Esophagus (tissue), 2 donors: ENCODE results near the gene RPS6KB1. TPM values are rescaled to one million over a fixed set of nuclear protein-coding genes. Genes with fewer than 3 reads are reported as not detected.
"Not testable (repeated sequence)": the region's sequence is repeated elsewhere in the genome, so short reads cannot be mapped to it uniquely, and the experiment has no call there.

ENCODE experiments used
- H3K27ac ChIP-seq, 2 donors: one replicate each; pipeline ENCODE4 v1.5.1; 2013; ENCODE audit warnings: low read depth in 2 of 2, mild to moderate bottlenecking in 2 of 2, inconsistent platforms in 1 of 2, low read length in 1 of 2, moderate library complexity in 1 of 2
- H3K27me3 ChIP-seq, 2 donors: one replicate each; pipeline ENCODE4 v1.6.1; 2013; ENCODE audit warnings: low read length in 2 of 2, control low read depth in 1 of 2, mild to moderate bottlenecking in 1 of 2; ENCODE audit not compliant: insufficient read depth in 2 of 2, control insufficient read depth in 1 of 2
- H3K36me3 ChIP-seq, 2 donors: one replicate each; pipeline ENCODE4 v1.6.1; 2013; ENCODE audit warnings: low read length in 1 of 2; ENCODE audit not compliant: control insufficient read depth in 2 of 2, insufficient read depth in 2 of 2
- H3K4me1 ChIP-seq, 2 donors: one replicate each; pipeline ENCODE4 v1.6.1; 2013; ENCODE audit warnings: low read length in 1 of 2; ENCODE audit not compliant: control insufficient read depth in 2 of 2, insufficient read depth in 2 of 2
- H3K4me3 ChIP-seq, 2 donors: one replicate each; pipeline ENCODE4 v1.5.1; 2013; ENCODE audit warnings: low read length in 2 of 2, mild to moderate bottlenecking in 2 of 2, low read depth in 1 of 2, moderate library complexity in 1 of 2
- H3K9me3 ChIP-seq, 2 donors: one replicate each; pipeline ENCODE4 v1.6.1; 2013; ENCODE audit warnings: mild to moderate bottlenecking in 2 of 2, low read depth in 1 of 2, low read length in 1 of 2, moderate library complexity in 1 of 2; ENCODE audit not compliant: control insufficient read depth in 2 of 2, insufficient read depth in 1 of 2
- WGBS, 2 donors: extraction: QIAGEN DNeasy Blood & Tissue Kit; methylation state at CpG; one replicate each; pipeline ENCODE4 v1.1.7; 2013; 5-methylcytosine and 5-hydroxymethylcytosine counted together
- polyA plus RNA-seq, 2 donors: library from polyadenylated mRNA; stranded (reverse); fragments of 200-250 nt; gene quantifications; one replicate each; pipeline ENCODE4 v1.2.3, GENCODE V29; 2013
- donor health status: healthy with polysubstance abuse.
- donor health status: Bipolar disorder and iron deficiency.

RPS6KB1 gene
- polyA plus RNA-seq, 2 donors, result 13.2 to 13.5 TPM

DNA sequence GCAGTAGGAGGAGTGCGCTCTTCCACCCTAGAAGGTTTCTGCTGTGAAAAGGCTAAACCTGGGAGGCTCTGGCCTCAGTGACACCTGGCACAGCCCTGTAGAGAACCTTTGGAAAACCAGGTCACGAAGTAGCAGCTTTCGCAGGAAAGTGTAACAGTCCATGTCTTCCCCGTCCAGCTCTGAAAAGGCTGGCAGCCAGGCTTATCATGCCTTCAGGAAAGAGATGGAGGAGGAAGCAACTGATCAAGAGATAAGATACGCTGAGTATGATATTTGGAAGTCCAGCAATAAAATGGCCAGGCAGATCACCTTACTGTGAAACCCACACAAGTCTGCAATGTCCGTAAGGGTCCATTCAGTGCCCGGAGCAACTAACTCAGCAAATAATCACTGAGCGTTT is 22.4 kb upstream of the RPS6KB1 start:
- no peaks in the 10 kb centered on the region for H3K9me3 ChIP-seq
- H3K4me1 ChIP-seq, result no peaks in the 10 kb centered on the region
- H3K27me3 ChIP-seq, result no peaks in the 10 kb centered on the region
- peaks cover 0 to 6% of the 10 kb centered on the region in 2 donors for H3K36me3 ChIP-seq
- no peak overlapping the region for H3K4me3 ChIP-seq
- H3K27ac ChIP-seq, result no peak overlapping the region
- 85 to 91% methylated on average over 8 of the region's 8 CpGs for WGBS, 2 donors

DNA sequence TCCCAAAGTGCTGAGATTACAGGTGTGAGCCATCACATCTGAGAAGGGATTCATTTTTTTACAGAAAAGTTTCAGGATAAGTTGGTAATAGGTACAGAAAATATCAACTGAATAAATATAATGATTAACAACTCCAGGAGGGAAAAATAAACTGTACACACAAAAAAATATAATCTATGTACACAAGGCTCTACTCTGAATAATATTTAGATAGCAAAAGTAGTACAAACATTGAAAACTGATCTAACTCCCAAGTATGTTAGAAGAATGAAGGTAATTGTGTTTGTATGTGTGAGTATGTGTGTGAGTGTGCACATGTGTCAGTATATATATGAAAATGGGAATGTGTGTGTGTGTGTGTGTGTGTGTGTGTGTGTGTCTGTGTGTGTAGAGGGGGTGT is 20.6 kb upstream of the RPS6KB1 start:
- no peaks in the 10 kb centered on the region for H3K9me3 ChIP-seq
- no peaks in the 10 kb centered on the region for H3K27me3 ChIP-seq
- H3K4me1 ChIP-seq, result no peaks in the 10 kb centered on the region
- H3K4me3 ChIP-seq, result no peak overlapping the region
- H3K36me3 ChIP-seq, result peaks cover 3 to 9% of the 10 kb centered on the region in 2 donors
- no peak overlapping the region for H3K27ac ChIP-seq

DNA sequence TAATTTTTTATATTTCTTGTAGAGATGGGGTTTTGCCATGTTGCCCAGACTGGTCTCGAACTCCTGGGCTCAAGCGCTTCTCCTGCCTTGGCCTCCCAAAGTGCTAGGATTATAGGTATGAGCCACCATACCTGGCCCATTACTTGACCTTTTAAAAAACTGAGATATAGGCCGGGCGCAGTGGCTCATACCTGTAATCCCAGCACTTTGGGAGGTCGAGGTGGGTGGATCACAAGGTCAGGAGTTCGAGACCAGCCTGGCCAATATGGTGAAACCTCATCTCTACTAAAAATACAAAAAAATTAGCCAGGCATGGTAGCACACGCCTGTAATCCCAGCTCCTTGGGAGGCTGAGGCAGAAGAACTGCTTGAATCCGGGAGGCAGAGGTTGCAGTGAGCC is 19.5 kb upstream of the RPS6KB1 start:
- not testable (repeated sequence) for H3K27ac ChIP-seq, H3K4me1 ChIP-seq, H3K36me3 ChIP-seq, H3K9me3 ChIP-seq, H3K4me3 ChIP-seq, H3K27me3 ChIP-seq
- WGBS, 2 donors, result 97 to 100% methylated on average over 8 of the region's 8 CpGs

- no peak overlapping the region for H3K27ac ChIP-seq
- peaks cover 3 to 9% of the 10 kb centered on the region in 2 donors for H3K36me3 ChIP-seq
- 91 to 92% methylated on average over 2 of the region's 2 CpGs for WGBS, 2 donors
- no peaks in the 10 kb centered on the region for H3K27me3 ChIP-seq
- no peak overlapping the region for H3K4me3 ChIP-seq
- no peaks in the 10 kb centered on the region for H3K4me1 ChIP-seq
- H3K9me3 ChIP-seq, result no peaks in the 10 kb centered on the region
Observed at GRCh38 chr17:59874376-59874775, 18.5 kb upstream of the RPS6KB1 start.

- H3K27me3 ChIP-seq, result no peaks in the 10 kb centered on the region
- 83 to 89% methylated on average over 3 of the region's 3 CpGs for WGBS, 2 donors
- peaks cover 3 to 9% of the 10 kb centered on the region in 2 donors for H3K36me3 ChIP-seq
- no peak overlapping the region for H3K4me3 ChIP-seq
- H3K4me1 ChIP-seq, result no peaks in the 10 kb centered on the region
- H3K9me3 ChIP-seq, result no peaks in the 10 kb centered on the region
- H3K27ac ChIP-seq, result no peak overlapping the region
Observed at GRCh38 chr17:59876107-59876506, 16.8 kb upstream of the RPS6KB1 start.

DNA sequence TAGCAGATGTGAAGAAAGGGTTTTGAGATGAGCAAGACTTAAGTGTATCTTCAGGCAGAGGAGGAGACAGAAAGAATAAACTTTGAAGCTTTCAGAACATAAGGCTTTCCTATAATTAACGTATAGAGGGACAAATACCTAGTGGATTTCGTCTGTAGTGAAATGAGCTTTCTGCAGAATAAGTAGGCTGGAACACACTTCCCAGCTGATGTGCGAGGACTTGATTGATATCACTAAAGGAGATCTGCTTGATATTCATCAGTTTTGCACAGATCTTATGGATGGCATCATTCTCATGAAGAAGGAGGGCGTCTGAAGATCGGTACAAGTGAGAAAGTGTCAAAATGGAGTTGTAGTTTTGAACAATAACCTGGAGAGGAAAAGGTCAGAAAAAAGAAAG is 15.0 kb upstream of the RPS6KB1 start:
- no peaks in the 10 kb centered on the region for H3K27me3 ChIP-seq
- H3K9me3 ChIP-seq, result no peaks in the 10 kb centered on the region
- peak overlapping the region in 1 of 2 donors; percentile 15 for H3K27ac ChIP-seq
- no peak overlapping the region for H3K4me3 ChIP-seq
- WGBS, 2 donors, result 88 to 93% methylated on average over 5 of the region's 5 CpGs
- peaks cover 3 to 6% of the 10 kb centered on the region in 2 donors for H3K36me3 ChIP-seq
- H3K4me1 ChIP-seq, result no peaks in the 10 kb centered on the region

DNA sequence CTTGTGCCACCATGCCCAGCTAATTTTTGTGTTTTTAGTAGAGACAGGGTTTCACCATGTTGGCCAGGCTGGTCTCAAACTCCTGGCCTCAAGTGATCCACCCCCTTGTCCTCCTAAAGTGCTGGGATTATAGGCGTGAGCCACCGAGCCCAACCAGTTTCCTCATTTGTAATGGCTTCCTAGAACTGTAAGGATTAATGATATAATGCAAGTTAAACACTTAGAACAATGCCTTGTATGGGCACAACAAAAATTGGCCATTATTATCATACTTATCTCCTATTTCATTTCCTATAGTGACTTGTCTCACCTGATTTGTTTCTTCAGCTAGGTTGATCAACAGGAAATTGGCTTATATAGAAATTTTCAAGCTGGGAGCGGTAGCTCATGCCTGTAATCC is 14.3 kb upstream of the RPS6KB1 start:
- Histone ChIP-seq H3K9me3 (no peaks in the 10 kb centered on the region), H3K36me3 (peaks cover 4 to 7% of the 10 kb centered on the region in 2 donors), H3K4me1 (no peaks in the 10 kb centered on the region), H3K27me3 (no peaks in the 10 kb centered on the region), H3K27ac (peak overlapping the region; percentile 40 to 54), H3K4me3 (no peak overlapping the region)
- WGBS, 2 donors, result 73 to 76% methylated on average over 3 of the region's 3 CpGs

GRCh38 chr17:59884861-59885260 is 8.1 kb upstream of the RPS6KB1 start:
- Histone ChIP-seq H3K9me3 (no peaks in the 10 kb centered on the region), H3K36me3 (peaks cover 7 to 13% of the 10 kb centered on the region in 2 donors), H3K27ac (no peak overlapping the region), H3K4me1 (no peaks in the 10 kb centered on the region), H3K27me3 (no peaks in the 10 kb centered on the region), H3K4me3 (no peak overlapping the region)
- 97% methylated on average over 9 of the region's 9 CpGs for WGBS, 2 donors

DNA sequence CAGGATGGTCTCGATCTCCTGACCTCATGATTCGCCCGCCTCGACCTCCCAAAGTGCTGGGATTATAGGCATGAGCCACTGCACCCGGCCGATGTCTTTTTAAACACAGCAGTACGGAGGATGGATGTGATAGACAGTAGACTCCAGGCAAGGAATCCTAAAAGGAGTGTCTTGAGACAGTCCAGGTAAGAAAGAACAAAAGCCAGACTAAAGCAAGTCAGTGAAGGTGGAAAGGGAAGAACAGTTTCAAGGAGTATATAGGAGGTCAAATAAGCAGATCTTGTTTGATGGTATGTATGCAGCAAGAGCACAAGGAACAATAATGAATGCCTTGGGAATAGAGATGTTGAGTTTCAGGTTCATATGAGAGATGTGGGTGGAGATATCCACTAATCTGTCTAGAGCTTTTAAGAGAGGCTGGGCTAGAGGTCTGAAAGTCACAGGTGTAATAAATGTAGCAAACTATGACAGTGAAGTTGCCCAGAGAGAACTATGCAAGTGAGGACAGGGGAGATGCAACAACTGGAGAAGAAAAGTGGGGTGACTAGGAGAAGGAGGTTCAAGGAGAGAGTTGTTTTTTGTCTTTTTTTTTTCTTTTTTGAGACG is 4.7 kb upstream of the RPS6KB1 start:
- WGBS, 2 donors, result 95 to 97% methylated on average over 7 to 8 of the region's 8 CpGs
- Histone ChIP-seq H3K27ac (no peak overlapping the region), H3K27me3 (no peaks in the 10 kb centered on the region), H3K9me3 (no peaks in the 10 kb centered on the region), H3K4me3 (no peak overlapping the region), H3K4me1 (peaks cover 0 to 2% of the 10 kb centered on the region in 2 donors), H3K36me3 (peaks cover 7 to 13% of the 10 kb centered on the region in 2 donors)

DNA sequence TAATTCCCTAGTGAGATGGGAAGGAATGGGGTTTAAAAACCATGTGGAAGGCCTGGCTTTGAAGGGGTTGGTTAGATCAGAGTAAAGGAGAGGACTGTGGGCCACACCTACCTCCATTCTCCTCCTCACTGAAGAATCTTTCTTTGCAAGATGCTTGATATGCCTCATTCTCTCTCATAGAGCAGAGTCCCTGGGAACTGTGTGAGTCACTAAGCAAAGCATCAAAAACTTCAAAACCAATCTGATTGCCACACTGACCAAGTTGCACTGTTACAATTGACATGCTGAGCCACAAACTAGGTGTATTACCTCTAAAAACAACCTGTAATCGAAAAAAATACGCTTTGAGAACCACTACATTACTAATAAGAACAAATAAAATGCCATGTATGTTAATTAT is 2.2 kb upstream of the RPS6KB1 start:
- peaks cover 0 to 4% of the 10 kb centered on the region in 2 donors for H3K36me3 ChIP-seq
- no peaks in the 10 kb centered on the region for H3K27me3 ChIP-seq
- WGBS, 2 donors, result 94 to 96% methylated on average over 2 of the region's 2 CpGs
- peaks cover 0 to 4% of the 10 kb centered on the region in 2 donors for H3K4me1 ChIP-seq
- H3K27ac ChIP-seq, result peak overlapping the region in 1 of 2 donors; percentile 3
- no peaks in the 10 kb centered on the region for H3K9me3 ChIP-seq
- H3K4me3 ChIP-seq, result no peak overlapping the region
